Cardiac muscle cell (in vitro differentiated cells and primary cell): Measurements from ENCODE around the gene COMMD10. TPM values are rescaled to one million over a fixed set of nuclear protein-coding genes. Genes with fewer than 3 reads are reported as not detected.

ENCODE experiments used
- DNase-seq, 2 donors: peaks; one replicate each; pipeline versions ENCODE4 v3.0.0 to v3.0.0-alpha.2; 2010 to 2017; ENCODE audit warnings: low read depth in 1 of 2, low spot score in 1 of 2
- H3K27ac ChIP-seq: fragments of 200-600 bp; sonication (generic); 2 replicates; pipeline ENCODE4 v1.5.1; 2016
- H3K27me3 ChIP-seq: fragments of 200-600 bp; sonication (generic); 2 replicates; pipeline ENCODE4 v1.6.0; 2016; ENCODE audit warnings: control low read depth
- H3K36me3 ChIP-seq: fragments of 200-600 bp; sonication (generic); 2 replicates; pipeline ENCODE4 v1.5.1; 2016; ENCODE audit warnings: control low read depth
- H3K4me1 ChIP-seq: fragments of 200-600 bp; sonication (generic); 2 replicates; pipeline ENCODE4 v1.8.1; 2017; ENCODE audit warnings: low read depth, mild to moderate bottlenecking, mixed run types
- H3K4me3 ChIP-seq: fragments of 200-600 bp; sonication (generic); 2 replicates; pipeline ENCODE4 v1.5.1; 2016; ENCODE audit warnings: mild to moderate bottlenecking
- H3K9me3 ChIP-seq: fragments of 200-600 bp; sonication (generic); 2 replicates; pipeline ENCODE4 v1.5.1; 2017; ENCODE audit warnings: low read depth, mild to moderate bottlenecking, control low read depth
- polyA plus RNA-seq: library from polyadenylated mRNA; unstranded; fragments of >200 nt; fragmentation: Nextera tagmentation; extraction: Ambion mirVana; gene quantifications from 2 replicates; pipeline ENCODE4 v1.2.1, GENCODE V29; 2016
- total RNA-seq: library from RNA; depleted of rRNA; stranded (reverse); fragments of >200 nt; gene quantifications from 2 replicates; pipeline ENCODE4 v1.2.3, GENCODE V29; 2016
- TF ChIP-seq, protein P1 (sequence below): IDR thresholded peaks from 2 replicates; pipeline ENCODE4 v1.5.1; 2012; ENCODE audit warnings: low read depth, mild to moderate bottlenecking, low read length

COMMD10 gene
- total and polyA plus RNA-seq, 2 experiments from 2014 or later: 23.4 to 58.8 TPM

DNA sequence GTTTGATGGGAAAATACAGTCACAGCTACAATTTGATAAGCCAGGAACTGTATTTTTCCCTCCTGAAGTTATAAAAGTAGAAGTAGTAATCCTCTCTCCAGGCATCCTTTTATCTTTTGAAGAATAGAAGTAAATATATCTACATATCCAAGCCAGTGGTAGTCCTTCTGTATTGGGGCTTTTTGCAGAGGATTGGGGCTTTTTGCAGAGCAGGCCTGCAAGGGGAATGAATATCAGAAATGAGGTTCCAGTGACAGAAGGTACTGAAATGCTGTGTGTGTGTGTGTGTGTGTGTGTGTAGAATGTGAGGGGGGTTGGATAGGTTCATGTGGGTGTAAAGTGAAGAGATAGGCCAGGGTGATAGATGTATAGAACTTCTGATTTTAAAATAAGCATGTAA lies 127.4 kb downstream of the COMMD10 start:
- no peaks in the 10 kb centered on the region for H3K4me1 ChIP-seq
- DNase-seq: no peak
- no peak overlapping the region for H3K4me3 ChIP-seq
- no peaks in the 10 kb centered on the region for H3K9me3 ChIP-seq
- no peaks in the 10 kb centered on the region for H3K36me3 ChIP-seq
- H3K27me3 ChIP-seq: no peaks in the 10 kb centered on the region
- TF ChIP-seq, protein P1, sequence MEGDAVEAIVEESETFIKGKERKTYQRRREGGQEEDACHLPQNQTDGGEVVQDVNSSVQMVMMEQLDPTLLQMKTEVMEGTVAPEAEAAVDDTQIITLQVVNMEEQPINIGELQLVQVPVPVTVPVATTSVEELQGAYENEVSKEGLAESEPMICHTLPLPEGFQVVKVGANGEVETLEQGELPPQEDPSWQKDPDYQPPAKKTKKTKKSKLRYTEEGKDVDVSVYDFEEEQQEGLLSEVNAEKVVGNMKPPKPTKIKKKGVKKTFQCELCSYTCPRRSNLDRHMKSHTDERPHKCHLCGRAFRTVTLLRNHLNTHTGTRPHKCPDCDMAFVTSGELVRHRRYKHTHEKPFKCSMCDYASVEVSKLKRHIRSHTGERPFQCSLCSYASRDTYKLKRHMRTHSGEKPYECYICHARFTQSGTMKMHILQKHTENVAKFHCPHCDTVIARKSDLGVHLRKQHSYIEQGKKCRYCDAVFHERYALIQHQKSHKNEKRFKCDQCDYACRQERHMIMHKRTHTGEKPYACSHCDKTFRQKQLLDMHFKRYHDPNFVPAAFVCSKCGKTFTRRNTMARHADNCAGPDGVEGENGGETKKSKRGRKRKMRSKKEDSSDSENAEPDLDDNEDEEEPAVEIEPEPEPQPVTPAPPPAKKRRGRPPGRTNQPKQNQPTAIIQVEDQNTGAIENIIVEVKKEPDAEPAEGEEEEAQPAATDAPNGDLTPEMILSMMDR: no peak
- no peak overlapping the region for H3K27ac ChIP-seq

GRCh38 chr5:116216246-116216645 lies 131.4 kb downstream of the COMMD10 start:
- Histone ChIP-seq H3K27me3 (no peaks in the 10 kb centered on the region), H3K9me3 (no peaks in the 10 kb centered on the region), H3K36me3 (no peaks in the 10 kb centered on the region), H3K4me1 (no peaks in the 10 kb centered on the region), H3K27ac (no peak overlapping the region), H3K4me3 (no peak overlapping the region)
- TF ChIP-seq, protein P1: no peak
- no peak for DNase-seq

GRCh38 chr5:116225281-116225922 lies 140.6 kb downstream of the COMMD10 start:
- no peaks in the 10 kb centered on the region for H3K9me3 ChIP-seq
- no peaks in the 10 kb centered on the region for H3K36me3 ChIP-seq
- TF ChIP-seq, protein P1: no peak
- no peak overlapping the region for H3K27ac ChIP-seq
- H3K4me3 ChIP-seq: no peak overlapping the region
- DNase-seq: no peak
- no peaks in the 10 kb centered on the region for H3K4me1 ChIP-seq
- no peaks in the 10 kb centered on the region for H3K27me3 ChIP-seq

DNA sequence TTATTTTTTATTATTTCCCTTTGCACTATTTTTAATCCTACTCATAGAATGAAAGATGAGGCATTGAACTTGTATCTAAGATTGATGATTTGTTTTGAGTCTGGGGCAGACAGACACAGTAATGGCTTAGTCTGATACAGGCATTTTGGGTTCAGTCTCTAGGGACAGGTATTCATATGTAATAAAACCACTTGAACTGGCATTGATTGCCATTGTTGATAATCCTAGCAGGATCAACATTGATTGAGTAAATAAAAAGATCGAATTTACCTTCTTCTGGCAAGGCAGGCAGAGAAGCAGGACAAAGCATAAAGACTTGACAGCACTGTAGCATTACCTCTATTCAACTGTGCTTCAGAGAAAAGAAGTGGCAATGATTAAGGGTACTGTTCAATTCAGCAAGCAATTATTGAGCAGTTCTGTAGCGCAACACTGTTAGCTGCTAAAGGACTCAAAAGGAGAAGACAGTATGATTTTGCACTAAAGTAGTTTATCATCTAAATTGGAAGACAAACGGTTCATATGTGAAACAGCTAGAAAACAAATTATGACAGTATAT lies 144.4 kb downstream of the COMMD10 start:
- DNase-seq: no peak
- TF ChIP-seq, protein P1: no peak
- no peaks in the 10 kb centered on the region for H3K36me3 ChIP-seq

DNA sequence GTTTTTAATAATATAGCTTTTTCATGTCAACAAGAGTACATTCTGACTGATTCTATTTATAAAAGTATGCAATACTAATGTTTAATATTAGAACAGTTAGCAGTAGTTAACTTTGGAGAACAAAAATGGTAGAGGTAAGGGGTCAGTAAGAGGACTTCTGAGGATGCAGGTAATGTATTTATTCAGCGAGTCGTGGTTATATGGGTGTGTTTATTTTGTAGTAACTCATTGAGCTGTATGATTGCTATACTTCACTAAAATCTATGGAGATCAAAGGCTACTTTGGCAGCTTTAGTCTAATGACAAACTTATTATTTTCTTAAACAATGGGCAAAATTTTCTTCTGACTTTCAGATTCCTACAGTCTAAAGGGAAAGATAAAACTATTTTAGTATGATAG lies 146.5 kb downstream of the COMMD10 start:
- no peak overlapping the region for H3K27ac ChIP-seq
- no peaks in the 10 kb centered on the region for H3K36me3 ChIP-seq
- DNase-seq: no peak
- H3K9me3 ChIP-seq: no peaks in the 10 kb centered on the region
- TF ChIP-seq, protein P1: no peak
- H3K27me3 ChIP-seq: no peaks in the 10 kb centered on the region
- no peak overlapping the region for H3K4me3 ChIP-seq
- H3K4me1 ChIP-seq: no peaks in the 10 kb centered on the region

More for the DNA sequence above, 144.4 kb downstream of the COMMD10 start:
- H3K27ac ChIP-seq: no peak overlapping the region
- no peaks in the 10 kb centered on the region for H3K27me3 ChIP-seq
- no peaks in the 10 kb centered on the region for H3K4me1 ChIP-seq
- no peak overlapping the region for H3K4me3 ChIP-seq
- H3K9me3 ChIP-seq: no peaks in the 10 kb centered on the region
